Uterus (tissue), 2 donors: ENCODE measurements around the gene KRTAP10-5.
"Not testable (repeated sequence)": the region's sequence is repeated elsewhere in the genome, so short reads cannot be mapped to it uniquely, and the experiment has no call there.

Source experiments
- POLR2A ChIP-seq, 2 donors: fragments of 450-650 bp; IDR thresholded peaks; one replicate each; pipeline ENCODE4 v1.6.1; 2016; ENCODE audit warnings: antibody characterized with exemption in 2 of 2, mild to moderate bottlenecking in 1 of 2, moderate library complexity in 1 of 2
- TF ChIP-seq, protein P1 (sequence below), 4 experiments: fragments of 200-600 bp in 2 of 4; fragments of 450-650 bp in 2 of 4; sonication (generic) in 2 of 4; IDR thresholded peaks; one replicate each; pipeline ENCODE4 v1.5.1; 2016 to 2019; ENCODE audit warnings: antibody characterized with exemption in 4 of 4, mild to moderate bottlenecking in 2 of 4, moderate library complexity in 1 of 4

DNA sequence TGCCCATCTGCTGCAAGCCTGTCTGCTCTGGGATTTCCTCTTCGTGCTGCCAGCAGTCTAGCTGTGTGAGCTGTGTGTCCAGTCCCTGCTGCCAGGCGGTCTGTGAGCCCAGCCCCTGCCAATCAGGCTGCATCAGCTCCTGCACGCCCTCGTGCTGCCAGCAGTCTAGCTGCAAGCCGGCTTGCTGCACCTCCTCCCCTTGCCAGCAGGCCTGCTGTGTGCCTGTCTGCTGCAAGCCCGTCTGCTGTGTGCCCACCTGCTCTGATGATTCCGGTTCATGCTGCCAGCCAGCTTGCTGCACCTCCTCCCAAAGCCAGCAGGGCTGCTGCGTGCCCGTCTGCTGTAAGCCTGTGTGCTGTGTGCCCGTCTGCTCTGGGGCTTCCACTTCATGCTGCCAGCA, 20.7 kb upstream of the KRTAP10-5 start:
- TF ChIP-seq, protein P1, sequence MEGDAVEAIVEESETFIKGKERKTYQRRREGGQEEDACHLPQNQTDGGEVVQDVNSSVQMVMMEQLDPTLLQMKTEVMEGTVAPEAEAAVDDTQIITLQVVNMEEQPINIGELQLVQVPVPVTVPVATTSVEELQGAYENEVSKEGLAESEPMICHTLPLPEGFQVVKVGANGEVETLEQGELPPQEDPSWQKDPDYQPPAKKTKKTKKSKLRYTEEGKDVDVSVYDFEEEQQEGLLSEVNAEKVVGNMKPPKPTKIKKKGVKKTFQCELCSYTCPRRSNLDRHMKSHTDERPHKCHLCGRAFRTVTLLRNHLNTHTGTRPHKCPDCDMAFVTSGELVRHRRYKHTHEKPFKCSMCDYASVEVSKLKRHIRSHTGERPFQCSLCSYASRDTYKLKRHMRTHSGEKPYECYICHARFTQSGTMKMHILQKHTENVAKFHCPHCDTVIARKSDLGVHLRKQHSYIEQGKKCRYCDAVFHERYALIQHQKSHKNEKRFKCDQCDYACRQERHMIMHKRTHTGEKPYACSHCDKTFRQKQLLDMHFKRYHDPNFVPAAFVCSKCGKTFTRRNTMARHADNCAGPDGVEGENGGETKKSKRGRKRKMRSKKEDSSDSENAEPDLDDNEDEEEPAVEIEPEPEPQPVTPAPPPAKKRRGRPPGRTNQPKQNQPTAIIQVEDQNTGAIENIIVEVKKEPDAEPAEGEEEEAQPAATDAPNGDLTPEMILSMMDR (IDR thresholded peaks at IDR 0.05): not testable (repeated sequence)
- TF ChIP-seq POLR2A (IDR thresholded peaks at IDR 0.05): not testable (repeated sequence)
